Measurements from ENCODE around the gene RAB8B.

RAB8B gene

DNA sequence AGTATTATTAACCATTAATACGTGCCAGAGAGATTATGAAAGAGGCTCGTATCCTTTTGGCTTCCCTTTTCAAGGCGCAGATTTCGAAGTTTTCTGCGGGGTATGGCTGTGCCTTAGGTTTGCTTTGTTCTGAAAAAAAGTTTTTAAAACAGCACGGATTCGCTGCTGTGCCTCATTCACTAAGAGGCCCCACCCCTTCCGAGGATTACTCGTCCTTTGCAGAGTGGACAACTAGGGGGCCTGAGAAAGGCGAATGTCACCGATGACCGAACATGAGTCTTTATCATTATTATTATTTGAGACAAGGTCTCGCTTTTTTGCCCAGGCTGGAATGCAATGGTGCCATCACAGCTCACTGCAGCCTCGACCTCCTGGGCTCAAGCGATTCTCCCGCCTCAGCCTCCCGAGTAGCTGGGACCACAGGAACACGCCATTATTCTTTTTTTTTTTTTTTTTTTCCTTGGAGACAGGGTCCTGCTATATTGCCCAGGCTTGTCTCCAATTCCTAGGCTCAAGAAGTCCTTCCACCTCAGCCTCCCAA is 31.4 kb upstream of the RAB8B start:
- Histone ChIP-seq H3K4me1 (ENCODE audit: control insufficient read depth in 1 of 2, insufficient read depth in 2 of 2, low read length in 2 of 2) (peaks cover 4 to 5% of the 10 kb centered on the region in 2 donors), H3K27me3 (ENCODE audit: control insufficient read depth in 1 of 2, insufficient read depth in 2 of 2, low read length in 2 of 2) (no peaks in the 10 kb centered on the region), H3K9ac (ENCODE audit: low read depth in 1 of 2, low read length in 2 of 2) (peak overlapping the region; percentile 95 to 96), H3K36me3 (ENCODE audit: control insufficient read depth in 1 of 2, insufficient read depth in 2 of 2, low read length in 2 of 2) (peaks cover 4 to 12% of the 10 kb centered on the region in 2 donors), H3K9me3 (ENCODE audit: control insufficient read depth in 1 of 2, low read length in 2 of 2) (no peaks in the 10 kb centered on the region), H3K27ac (ENCODE audit: low read depth, low read length) (peak overlapping the region; percentile 85), H3K4me3 (ENCODE audit: low read depth in 1 of 2, low read length in 2 of 2) (peak overlapping the region; percentile 85 to 92)

DNA sequence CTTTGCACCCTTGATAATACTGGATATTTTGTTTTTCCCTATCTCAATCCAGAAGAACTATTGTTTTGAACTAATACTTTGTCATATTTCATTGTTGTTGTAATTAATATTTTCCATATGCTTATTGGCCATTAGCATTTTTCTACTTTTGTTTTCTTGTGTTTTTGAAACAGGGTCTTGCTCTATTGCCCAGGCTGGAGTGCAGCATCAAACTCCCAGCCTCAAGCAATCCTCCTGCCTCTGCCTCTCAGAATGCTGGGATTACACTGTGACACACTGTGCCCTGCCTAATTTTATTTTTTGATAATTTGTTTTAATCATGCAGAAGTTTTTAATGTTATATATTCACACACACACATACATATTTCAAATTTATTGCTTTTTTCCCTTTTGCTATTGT is 28.8 kb upstream of the RAB8B start:
- Histone ChIP-seq H3K4me3 (ENCODE audit: low read depth in 1 of 2, low read length in 2 of 2) (no peak overlapping the region), H3K36me3 (ENCODE audit: control insufficient read depth in 1 of 2, insufficient read depth in 2 of 2, low read length in 2 of 2) (no peaks in the 10 kb centered on the region)

DNA sequence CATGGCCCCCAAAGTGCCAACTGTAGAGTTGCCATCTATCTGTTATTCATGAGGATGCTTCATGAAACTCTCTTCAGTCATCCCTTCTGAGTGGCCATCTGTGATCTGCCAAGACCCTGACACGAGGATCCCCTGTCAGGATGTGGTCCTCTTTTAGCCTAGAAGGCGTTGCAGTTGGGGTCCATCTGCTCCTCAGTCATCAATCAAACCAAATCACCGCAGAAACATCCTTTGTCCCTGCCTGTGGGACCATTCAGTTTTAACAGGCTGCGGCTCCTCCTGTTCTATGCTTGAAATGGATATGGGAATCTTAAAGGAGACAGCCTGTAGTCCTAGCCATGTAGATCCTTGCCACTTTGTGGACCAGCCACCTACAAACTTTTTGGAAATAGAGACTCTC is 26.2 kb upstream of the RAB8B start:
- no peak overlapping the region for H3K27ac ChIP-seq (ENCODE audit: low read depth, low read length)
- H3K4me3 ChIP-seq (ENCODE audit: low read depth in 1 of 2, low read length in 2 of 2) = no peak overlapping the region
- no peaks in the 10 kb centered on the region for H3K27me3 ChIP-seq (ENCODE audit: control insufficient read depth in 1 of 2, insufficient read depth in 2 of 2, low read length in 2 of 2)
- H3K9ac ChIP-seq (ENCODE audit: low read depth in 1 of 2, low read length in 2 of 2) = no peak overlapping the region
- H3K36me3 ChIP-seq (ENCODE audit: control insufficient read depth in 1 of 2, insufficient read depth in 2 of 2, low read length in 2 of 2) = no peaks in the 10 kb centered on the region
- no peaks in the 10 kb centered on the region for H3K9me3 ChIP-seq (ENCODE audit: control insufficient read depth in 1 of 2, low read length in 2 of 2)
- no peaks in the 10 kb centered on the region for H3K4me1 ChIP-seq (ENCODE audit: control insufficient read depth in 1 of 2, insufficient read depth in 2 of 2, low read length in 2 of 2)

More for the DNA sequence above, 28.8 kb upstream of the RAB8B start:
- no peak overlapping the region for H3K9ac ChIP-seq (ENCODE audit: low read depth in 1 of 2, low read length in 2 of 2)
- H3K27me3 ChIP-seq (ENCODE audit: control insufficient read depth in 1 of 2, insufficient read depth in 2 of 2, low read length in 2 of 2) = no peaks in the 10 kb centered on the region
- no peaks in the 10 kb centered on the region for H3K9me3 ChIP-seq (ENCODE audit: control insufficient read depth in 1 of 2, low read length in 2 of 2)
- no peak overlapping the region for H3K27ac ChIP-seq (ENCODE audit: low read depth, low read length)
- H3K4me1 ChIP-seq (ENCODE audit: control insufficient read depth in 1 of 2, insufficient read depth in 2 of 2, low read length in 2 of 2) = peaks cover under 1% of the 10 kb centered on the region in 2 donors

DNA sequence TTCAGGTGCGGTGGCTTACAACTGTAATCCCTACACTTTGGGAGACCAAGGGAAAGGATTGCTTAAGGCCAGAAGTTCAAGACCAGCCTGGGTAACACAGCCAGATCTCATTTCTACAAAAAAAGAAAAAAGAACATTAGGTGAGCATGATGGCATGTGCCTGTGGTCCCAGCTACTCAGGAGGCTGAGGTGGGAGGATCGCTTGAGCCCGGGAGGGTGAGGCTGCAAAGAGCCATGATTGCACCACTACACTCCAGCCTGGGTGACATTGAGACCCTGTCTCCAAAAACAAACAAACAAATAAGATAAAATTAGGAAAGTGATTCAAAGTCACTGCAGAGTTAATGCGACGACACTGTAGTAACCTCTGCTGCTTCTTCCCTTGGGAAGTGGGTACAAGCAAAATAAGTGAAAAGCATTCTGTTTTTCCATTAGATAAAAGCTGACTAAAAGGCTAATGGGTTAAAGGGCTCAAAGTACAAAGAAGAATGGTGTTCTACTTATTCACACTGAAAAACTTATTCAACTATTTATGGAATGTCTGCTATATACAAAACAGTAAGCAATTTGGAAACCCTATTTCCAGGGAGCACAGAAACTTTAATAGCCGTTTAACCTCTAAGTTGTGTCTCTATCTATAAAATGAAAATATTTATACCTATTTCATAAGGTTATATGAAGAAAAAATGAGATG is 24.1 kb upstream of the RAB8B start:
- Histone ChIP-seq H3K4me3 (ENCODE audit: low read depth in 1 of 2, low read length in 2 of 2) (no peak overlapping the region), H3K36me3 (ENCODE audit: control insufficient read depth in 1 of 2, insufficient read depth in 2 of 2, low read length in 2 of 2) (no peaks in the 10 kb centered on the region), H3K4me1 (ENCODE audit: control insufficient read depth in 1 of 2, insufficient read depth in 2 of 2, low read length in 2 of 2) (no peaks in the 10 kb centered on the region), H3K27me3 (ENCODE audit: control insufficient read depth in 1 of 2, insufficient read depth in 2 of 2, low read length in 2 of 2) (no peaks in the 10 kb centered on the region), H3K9me3 (ENCODE audit: control insufficient read depth in 1 of 2, low read length in 2 of 2) (no peaks in the 10 kb centered on the region), H3K27ac (ENCODE audit: low read depth, low read length) (no peak overlapping the region), H3K9ac (ENCODE audit: low read depth in 1 of 2, low read length in 2 of 2) (no peak overlapping the region)

- Histone ChIP-seq H3K4me1 (ENCODE audit: control insufficient read depth in 1 of 2, insufficient read depth in 2 of 2, low read length in 2 of 2) (no peaks in the 10 kb centered on the region), H3K4me3 (ENCODE audit: low read depth in 1 of 2, low read length in 2 of 2) (no peak overlapping the region), H3K27ac (ENCODE audit: low read depth, low read length) (no peak overlapping the region), H3K9me3 (ENCODE audit: control insufficient read depth in 1 of 2, low read length in 2 of 2) (no peaks in the 10 kb centered on the region), H3K9ac (ENCODE audit: low read depth in 1 of 2, low read length in 2 of 2) (no peak overlapping the region), H3K36me3 (ENCODE audit: control insufficient read depth in 1 of 2, insufficient read depth in 2 of 2, low read length in 2 of 2) (no peaks in the 10 kb centered on the region), H3K27me3 (ENCODE audit: control insufficient read depth in 1 of 2, insufficient read depth in 2 of 2, low read length in 2 of 2) (no peaks in the 10 kb centered on the region)
Measured at GRCh38 chr15:63166219-63166618, 23.2 kb upstream of the RAB8B start.

GRCh38 chr15:63169788-63170187 is 19.6 kb upstream of the RAB8B start:
- no peak overlapping the region for H3K27ac ChIP-seq (ENCODE audit: low read depth, low read length)
- no peaks in the 10 kb centered on the region for H3K4me1 ChIP-seq (ENCODE audit: control insufficient read depth in 1 of 2, insufficient read depth in 2 of 2, low read length in 2 of 2)
- no peak overlapping the region for H3K4me3 ChIP-seq (ENCODE audit: low read depth in 1 of 2, low read length in 2 of 2)
- H3K9ac ChIP-seq (ENCODE audit: low read depth in 1 of 2, low read length in 2 of 2) = no peak overlapping the region
- no peaks in the 10 kb centered on the region for H3K27me3 ChIP-seq (ENCODE audit: control insufficient read depth in 1 of 2, insufficient read depth in 2 of 2, low read length in 2 of 2)
- no peaks in the 10 kb centered on the region for H3K9me3 ChIP-seq (ENCODE audit: control insufficient read depth in 1 of 2, low read length in 2 of 2)
- H3K36me3 ChIP-seq (ENCODE audit: control insufficient read depth in 1 of 2, insufficient read depth in 2 of 2, low read length in 2 of 2) = no peaks in the 10 kb centered on the region

GRCh38 chr15:63172376-63172775 is 17.0 kb upstream of the RAB8B start:
- H3K36me3 ChIP-seq (ENCODE audit: control insufficient read depth in 1 of 2, insufficient read depth in 2 of 2, low read length in 2 of 2) = no peaks in the 10 kb centered on the region
- H3K9ac ChIP-seq (ENCODE audit: low read depth in 1 of 2, low read length in 2 of 2) = no peak overlapping the region
- no peak overlapping the region for H3K4me3 ChIP-seq (ENCODE audit: low read depth in 1 of 2, low read length in 2 of 2)
- no peaks in the 10 kb centered on the region for H3K27me3 ChIP-seq (ENCODE audit: control insufficient read depth in 1 of 2, insufficient read depth in 2 of 2, low read length in 2 of 2)
- no peaks in the 10 kb centered on the region for H3K9me3 ChIP-seq (ENCODE audit: control insufficient read depth in 1 of 2, low read length in 2 of 2)
- H3K27ac ChIP-seq (ENCODE audit: low read depth, low read length) = no peak overlapping the region
- no peaks in the 10 kb centered on the region for H3K4me1 ChIP-seq (ENCODE audit: control insufficient read depth in 1 of 2, insufficient read depth in 2 of 2, low read length in 2 of 2)

GRCh38 chr15:63172851-63173451 is 16.5 kb upstream of the RAB8B start:
- Histone ChIP-seq H3K4me1 (ENCODE audit: control insufficient read depth in 1 of 2, insufficient read depth in 2 of 2, low read length in 2 of 2) (no peaks in the 10 kb centered on the region), H3K9ac (ENCODE audit: low read depth in 1 of 2, low read length in 2 of 2) (no peak overlapping the region), H3K27me3 (ENCODE audit: control insufficient read depth in 1 of 2, insufficient read depth in 2 of 2, low read length in 2 of 2) (no peaks in the 10 kb centered on the region), H3K36me3 (ENCODE audit: control insufficient read depth in 1 of 2, insufficient read depth in 2 of 2, low read length in 2 of 2) (no peaks in the 10 kb centered on the region), H3K9me3 (ENCODE audit: control insufficient read depth in 1 of 2, low read length in 2 of 2) (no peaks in the 10 kb centered on the region), H3K4me3 (ENCODE audit: low read depth in 1 of 2, low read length in 2 of 2) (no peak overlapping the region), H3K27ac (ENCODE audit: low read depth, low read length) (no peak overlapping the region)

DNA sequence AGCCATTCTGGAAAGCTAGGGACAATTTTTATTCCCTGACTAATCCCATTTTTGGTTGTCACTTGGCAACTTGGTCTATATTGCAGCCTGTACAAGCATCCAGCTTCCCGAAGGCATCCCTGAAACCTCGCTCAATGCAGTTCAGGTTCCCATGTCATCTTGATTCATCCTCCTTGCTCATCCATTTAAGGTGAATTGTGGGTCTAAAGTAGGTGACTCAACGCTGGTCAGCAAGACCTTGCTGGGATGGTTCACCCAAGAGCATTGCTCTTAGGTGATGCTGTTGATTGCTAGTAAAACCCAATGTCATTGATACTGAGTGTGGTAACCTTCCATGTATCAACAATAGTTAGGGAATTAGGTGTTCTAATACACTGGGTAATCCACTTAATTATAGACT is 13.1 kb upstream of the RAB8B start:
- Histone ChIP-seq H3K27ac (ENCODE audit: low read depth, low read length) (no peak overlapping the region), H3K27me3 (ENCODE audit: control insufficient read depth in 1 of 2, insufficient read depth in 2 of 2, low read length in 2 of 2) (no peaks in the 10 kb centered on the region), H3K4me1 (ENCODE audit: control insufficient read depth in 1 of 2, insufficient read depth in 2 of 2, low read length in 2 of 2) (no peaks in the 10 kb centered on the region), H3K9ac (ENCODE audit: low read depth in 1 of 2, low read length in 2 of 2) (no peak overlapping the region), H3K9me3 (ENCODE audit: control insufficient read depth in 1 of 2, low read length in 2 of 2) (no peaks in the 10 kb centered on the region), H3K4me3 (ENCODE audit: low read depth in 1 of 2, low read length in 2 of 2) (no peak overlapping the region), H3K36me3 (ENCODE audit: control insufficient read depth in 1 of 2, insufficient read depth in 2 of 2, low read length in 2 of 2) (no peaks in the 10 kb centered on the region)

GRCh38 chr15:63178034-63178433 is 11.4 kb upstream of the RAB8B start:
- H3K36me3 ChIP-seq (ENCODE audit: control insufficient read depth in 1 of 2, insufficient read depth in 2 of 2, low read length in 2 of 2) = no peaks in the 10 kb centered on the region
- no peak overlapping the region for H3K27ac ChIP-seq (ENCODE audit: low read depth, low read length)
- no peaks in the 10 kb centered on the region for H3K4me1 ChIP-seq (ENCODE audit: control insufficient read depth in 1 of 2, insufficient read depth in 2 of 2, low read length in 2 of 2)
- no peaks in the 10 kb centered on the region for H3K27me3 ChIP-seq (ENCODE audit: control insufficient read depth in 1 of 2, insufficient read depth in 2 of 2, low read length in 2 of 2)
- H3K4me3 ChIP-seq (ENCODE audit: low read depth in 1 of 2, low read length in 2 of 2) = no peak overlapping the region
- H3K9me3 ChIP-seq (ENCODE audit: control insufficient read depth in 1 of 2, low read length in 2 of 2) = no peaks in the 10 kb centered on the region
- no peak overlapping the region for H3K9ac ChIP-seq (ENCODE audit: low read depth in 1 of 2, low read length in 2 of 2)

Data from duodenal mucosa (tissue), 2 donors.